Naive thymus-derived CD4-positive, alpha-beta T cell (primary cell): ENCODE data around the gene IFNL1. TPM values are rescaled to one million over a fixed set of nuclear protein-coding genes. Genes with fewer than 3 reads are reported as not detected.

Experiments used
- ATAC-seq: fragments of 150-1000 bp; cut with Tn5 transposase; 2 replicates; pipeline ENCODE4 v1.10.0; 2021; ENCODE audit warnings: mild to moderate bottlenecking, moderate library complexity
- CTCF ChIA-PET: fragments of 350-600 bp; sonication (Branson Sonifier 250); formaldehyde crosslinking; loops from one replicate; lab custom pipeline; 2021; ENCODE audit warnings: antibody characterized with exemption; lab: Charles Lee
- POLR2A ChIA-PET: fragments of 350-600 bp; sonication (Branson Sonifier 250); formaldehyde crosslinking; loops from one replicate; lab custom pipeline; 2021; ENCODE audit warnings: antibody characterized with exemption, inconsistent platforms; lab: Charles Lee
- DNase-seq, 9 donors: peaks; one replicate each; pipeline versions ENCODE4 v3.0.0 to v3.0.0-alpha.2; 2020 to 2022; ENCODE audit warnings: mixed read lengths in 1 of 9
- H3K27ac ChIP-seq: one replicate; pipeline ENCODE4 v1.7.0; 2013; ENCODE audit warnings: mild to moderate bottlenecking, low read depth, low read length, moderate library complexity
- H3K27me3 ChIP-seq, 2 donors: one replicate each; pipeline ENCODE4 v1.7.0; 2013; ENCODE audit warnings: low read length in 2 of 2, mild to moderate bottlenecking in 2 of 2, moderate library complexity in 2 of 2; ENCODE audit not compliant: control insufficient read depth in 2 of 2, insufficient read depth in 2 of 2
- H3K36me3 ChIP-seq, 3 experiments: 1 replicate in 2 of 3; 2 replicates in 1 of 3; pipeline ENCODE4 v1.7.0; 2013; ENCODE audit warnings: low read length in 3 of 3, mild to moderate bottlenecking in 3 of 3, moderate library complexity in 1 of 3; ENCODE audit not compliant: insufficient read depth in 3 of 3, control insufficient read depth in 2 of 3
- H3K4me1 ChIP-seq, 2 donors: one replicate each; pipeline ENCODE4 v1.7.0; 2013; ENCODE audit warnings: low read length in 2 of 2, mild to moderate bottlenecking in 2 of 2, moderate library complexity in 1 of 2; ENCODE audit not compliant: control insufficient read depth in 2 of 2, insufficient read depth in 2 of 2
- H3K4me3 ChIP-seq: 2 replicates; pipeline ENCODE4 v1.7.0; 2013; ENCODE audit warnings: mild to moderate bottlenecking, low read length
- H3K9me3 ChIP-seq, 3 experiments: 1 replicate in 2 of 3; 2 replicates in 1 of 3; pipeline ENCODE4 v1.7.0; 2013; ENCODE audit warnings: low read length in 3 of 3; ENCODE audit not compliant: control insufficient read depth in 2 of 3
- H3K27ac Mint-ChIP-seq, 9 donors: one replicate each; pipeline ENCODE4 v1.8.0; 2020 to 2022; ENCODE audit warnings: mixed read lengths in 9 of 9, mild to moderate bottlenecking in 8 of 9, moderate library complexity in 5 of 9, inconsistent platforms in 2 of 9
- H3K27me3 Mint-ChIP-seq, 5 donors: one replicate each; pipeline ENCODE4 v1.8.0; 2021 to 2022; ENCODE audit warnings: mixed read lengths in 5 of 5, mild to moderate bottlenecking in 1 of 5
- H3K36me3 Mint-ChIP-seq, 5 donors: one replicate each; pipeline ENCODE4 v1.8.0; 2020 to 2022; ENCODE audit warnings: mixed read lengths in 5 of 5, mild to moderate bottlenecking in 3 of 5, inconsistent platforms in 1 of 5
- H3K4me1 Mint-ChIP-seq, 7 donors: one replicate each; pipeline ENCODE4 v1.8.0; 2020 to 2022; ENCODE audit warnings: mixed read lengths in 7 of 7, mild to moderate bottlenecking in 3 of 7, inconsistent platforms in 1 of 7
- H3K4me3 Mint-ChIP-seq, 10 donors: one replicate each; pipeline ENCODE4 v1.8.0; 2020 to 2022; ENCODE audit warnings: mild to moderate bottlenecking in 10 of 10, mixed read lengths in 10 of 10, moderate library complexity in 6 of 10, inconsistent platforms in 2 of 10
- H3K9me3 Mint-ChIP-seq, 11 donors: one replicate each; pipeline ENCODE4 v1.8.0; 2020 to 2022; ENCODE audit warnings: mixed read lengths in 11 of 11, mild to moderate bottlenecking in 4 of 11, inconsistent platforms in 1 of 11, moderate library complexity in 1 of 11
- intact Hi-C, 2 donors: fragments of 100-400 bp; cut with micrococcal nuclease; formaldehyde crosslinking; loops; one replicate each; pipeline ENCODE4 v1.15.1; 2023
- polyA plus RNA-seq, 2 donors: library from polyadenylated mRNA; unstranded; fragments of 300-500 nt; fragmentation: Illumina TruSeq; gene quantifications; one replicate each; pipeline ENCODE4 v1.2.3, GENCODE V29; 2021
- total RNA-seq, 6 experiments: library from RNA in 5 of 6; stranded (reverse) in 5 of 6; gene quantifications; 1 replicate in 5 of 6; 2 replicates in 1 of 6; pipeline ENCODE4 v1.2.3 and lab custom pipeline; 2021 to 2026

Gene IFNL1
- total and polyA plus RNA-seq, 7 experiments from 2014 or later: not detected

GRCh38 chr19:39301021-39301420 is 4.8 kb downstream of the IFNL1 start:
- no peak overlapping the region for H3K4me3 ChIP-seq
- ChIA-PET CTCF (no interaction called here), POLR2A (interaction anchor here (1.3 kb wide), 1 partner anchor 32 kb away, joined by 3 read pairs; no protein-coding TSS in a partner anchor)
- Mint-ChIP-seq H3K27me3 (peaks cover 0 to 8% (median 4%) of the 10 kb centered on the region in 5 donors), H3K36me3 (no peaks in the 10 kb centered on the region), H3K4me1 (peaks cover 0 to 29% (median 7%) of the 10 kb centered on the region in 7 donors), H3K9me3 (no peaks in the 10 kb centered on the region), H3K4me3 (no peak overlapping the region), H3K27ac (no peak overlapping the region)
- H3K9me3 ChIP-seq: no peaks in the 10 kb centered on the region
- DNase-seq (no peak), ATAC-seq (no peak)
- H3K27me3 ChIP-seq: no peaks in the 10 kb centered on the region
- intact Hi-C loops: no loop called here
- no peak overlapping the region for H3K27ac ChIP-seq
- H3K4me1 ChIP-seq: peaks cover 0 to 13% of the 10 kb centered on the region in 2 donors
- no peaks in the 10 kb centered on the region for H3K36me3 ChIP-seq

- no peaks in the 10 kb centered on the region for H3K9me3 Mint-ChIP-seq
- no peaks in the 10 kb centered on the region for H3K36me3 ChIP-seq
- ChIA-PET POLR2A (no interaction called here), CTCF (no interaction called here)
- H3K4me1 ChIP-seq: peaks cover 0 to 13% of the 10 kb centered on the region in 2 donors
- H3K27ac Mint-ChIP-seq: no peak overlapping the region
- intact Hi-C loops: no loop called here
- no peaks in the 10 kb centered on the region for H3K9me3 ChIP-seq
- H3K4me3 ChIP-seq: no peak overlapping the region
- DNase-seq: no peak
- ATAC-seq: no peak
- H3K4me1 Mint-ChIP-seq: peaks cover 0 to 23% (median 7%) of the 10 kb centered on the region in 7 donors
- H3K4me3 Mint-ChIP-seq: no peak overlapping the region
- no peaks in the 10 kb centered on the region for H3K27me3 ChIP-seq
- peaks cover 0 to 2% (median 2%) of the 10 kb centered on the region in 5 donors for H3K36me3 Mint-ChIP-seq
- H3K27ac ChIP-seq: no peak overlapping the region
- peaks cover 0 to 8% (median 4%) of the 10 kb centered on the region in 5 donors for H3K27me3 Mint-ChIP-seq
Measured at GRCh38 chr19:39301562-39301961, 5.4 kb downstream of the IFNL1 start.

- ATAC-seq (no peak), DNase-seq (no peak)
- no peak overlapping the region for H3K4me3 ChIP-seq
- no peaks in the 10 kb centered on the region for H3K27me3 ChIP-seq
- H3K9me3 Mint-ChIP-seq: no peaks in the 10 kb centered on the region
- no peak overlapping the region for H3K4me3 Mint-ChIP-seq
- peaks cover 0 to 7% (median 2%) of the 10 kb centered on the region in 7 donors for H3K4me1 Mint-ChIP-seq
- peaks cover 0 to 7% (median 7%) of the 10 kb centered on the region in 5 donors for H3K36me3 Mint-ChIP-seq
- CTCF ChIA-PET: no interaction called here
- intact Hi-C loops: no loop called here
- peaks cover 0 to 3% of the 10 kb centered on the region in 2 donors for H3K4me1 ChIP-seq
- no peak overlapping the region for H3K27ac ChIP-seq
- peaks cover 0 to 8% (median 0%) of the 10 kb centered on the region in 5 donors for H3K27me3 Mint-ChIP-seq
- POLR2A ChIA-PET: interaction anchor here (0.8 to 0.9 kb wide), 2 partner anchors 20 to 42 kb away, joined by 3 read pairs; no protein-coding TSS in a partner anchor
- H3K27ac Mint-ChIP-seq: peak overlapping the region in 2 of 9 donors; percentile 48 to 52
- peaks cover 0 to 13% (median 0%) of the 10 kb centered on the region in 3 experiments for H3K36me3 ChIP-seq
- no peaks in the 10 kb centered on the region for H3K9me3 ChIP-seq
Measured at GRCh38 chr19:39303373-39304184, 7.4 kb downstream of the IFNL1 start.

GRCh38 chr19:39304185-39304513 is 7.9 kb downstream of the IFNL1 start:
- Mint-ChIP-seq H3K36me3 (peaks cover 0 to 11% (median 10%) of the 10 kb centered on the region in 5 donors), H3K4me1 (peaks cover 0 to 8% (median 0%) of the 10 kb centered on the region in 7 donors), H3K9me3 (no peaks in the 10 kb centered on the region), H3K27me3 (peaks cover 0 to 8% (median 0%) of the 10 kb centered on the region in 5 donors), H3K4me3 (no peak overlapping the region), H3K27ac (peak overlapping the region in 2 of 9 donors; percentile 3 to 48)
- Histone ChIP-seq H3K36me3 (peaks cover 0 to 13% (median 0%) of the 10 kb centered on the region in 3 experiments), H3K4me3 (no peak overlapping the region), H3K27ac (no peak overlapping the region), H3K4me1 (no peaks in the 10 kb centered on the region), H3K9me3 (no peaks in the 10 kb centered on the region), H3K27me3 (no peaks in the 10 kb centered on the region)
- ChIA-PET POLR2A (interaction anchor here (0.8 to 0.9 kb wide), 2 partner anchors 19 to 43 kb away, joined by 3 read pairs; no protein-coding TSS in a partner anchor), CTCF (no interaction called here)
- ATAC-seq: no peak
- DNase-seq: no peak
- intact Hi-C loops: no loop called here

GRCh38 chr19:39304701-39305571 is 8.7 kb downstream of the IFNL1 start:
- no peak overlapping the region for H3K27ac ChIP-seq
- H3K27me3 ChIP-seq: no peaks in the 10 kb centered on the region
- ATAC-seq (no peak), DNase-seq (no peak)
- peaks cover 0 to 8% (median 0%) of the 10 kb centered on the region in 5 donors for H3K27me3 Mint-ChIP-seq
- peaks cover 0 to 14% (median 11%) of the 10 kb centered on the region in 5 donors for H3K36me3 Mint-ChIP-seq
- H3K9me3 Mint-ChIP-seq: no peaks in the 10 kb centered on the region
- H3K27ac Mint-ChIP-seq: peak overlapping the region in 2 of 9 donors; percentile 18 to 68
- peaks cover 0 to 10% (median under 1%) of the 10 kb centered on the region in 7 donors for H3K4me1 Mint-ChIP-seq
- H3K4me3 Mint-ChIP-seq: no peak overlapping the region
- ChIA-PET CTCF (interaction anchor here (1.1 kb wide), 1 partner anchor 37 kb away, joined by 3 read pairs; the partner anchor contains the start of gene SAMD4B), POLR2A (no interaction called here)
- H3K4me3 ChIP-seq: no peak overlapping the region
- intact Hi-C loops: no loop called here
- no peaks in the 10 kb centered on the region for H3K9me3 ChIP-seq
- H3K36me3 ChIP-seq: peaks cover 0 to 13% (median 0%) of the 10 kb centered on the region in 3 experiments
- H3K4me1 ChIP-seq: no peaks in the 10 kb centered on the region

GRCh38 chr19:39306075-39306474 is 9.9 kb downstream of the IFNL1 start:
- peaks cover 0 to 8% (median 0%) of the 10 kb centered on the region in 5 donors for H3K27me3 Mint-ChIP-seq
- H3K4me3 ChIP-seq: no peak overlapping the region
- H3K36me3 Mint-ChIP-seq: peaks cover 3 to 25% (median 15%) of the 10 kb centered on the region in 5 donors
- no peaks in the 10 kb centered on the region for H3K9me3 ChIP-seq
- no peak overlapping the region for H3K27ac ChIP-seq
- no peak overlapping the region for H3K4me3 Mint-ChIP-seq
- no peak for DNase-seq
- peaks cover 0 to 19% (median under 1%) of the 10 kb centered on the region in 3 experiments for H3K36me3 ChIP-seq
- ATAC-seq: no peak
- H3K27ac Mint-ChIP-seq: no peak overlapping the region
- POLR2A ChIA-PET: no interaction called here
- no peaks in the 10 kb centered on the region for H3K4me1 ChIP-seq
- intact Hi-C loops: no loop called here
- peaks cover 7 to 19% (median 10%) of the 10 kb centered on the region in 7 donors for H3K4me1 Mint-ChIP-seq
- H3K9me3 Mint-ChIP-seq: no peaks in the 10 kb centered on the region
- no peaks in the 10 kb centered on the region for H3K27me3 ChIP-seq
- CTCF ChIA-PET: interaction anchor here (0.6 to 1.1 kb wide), 2 partner anchors 36 to 94 kb away, joined by 3 read pairs; partner anchors contain the start of gene SAMD4B
